Epithelial cell of proximal tubule (primary cell): ENCODE results near the gene TCEANC. TPM values are rescaled to one million over a fixed set of nuclear protein-coding genes. Genes with fewer than 3 reads are reported as not detected.
"Not testable (repeated sequence)": the region's sequence is repeated elsewhere in the genome, so short reads cannot be mapped to it uniquely, and the experiment has no call there.

Source experiments
- DNase-seq: peaks from one replicate; pipeline ENCODE4 v3.0.0-alpha.2; 2011; ENCODE audit warnings: low read depth
- H3K4me3 ChIP-seq: 2 replicates; pipeline ENCODE4 v1.5.1; 2011; ENCODE audit warnings: low read depth, mild to moderate bottlenecking, low read length
- total RNA-seq: library from RNA; depleted of rRNA; stranded (reverse); fragments of >200 nt; gene quantifications from 2 replicates; pipeline ENCODE4 v1.2.3, GENCODE V29; 2015
- TF ChIP-seq, protein P1 (sequence below): conservative IDR thresholded peaks from 2 replicates; pipeline ENCODE4 v1.5.1; 2012; ENCODE audit warnings: low read depth, mild to moderate bottlenecking, low read length

Gene TCEANC
- total RNA-seq, 1 donor from 2014 or later: 0.12 TPM

DNA sequence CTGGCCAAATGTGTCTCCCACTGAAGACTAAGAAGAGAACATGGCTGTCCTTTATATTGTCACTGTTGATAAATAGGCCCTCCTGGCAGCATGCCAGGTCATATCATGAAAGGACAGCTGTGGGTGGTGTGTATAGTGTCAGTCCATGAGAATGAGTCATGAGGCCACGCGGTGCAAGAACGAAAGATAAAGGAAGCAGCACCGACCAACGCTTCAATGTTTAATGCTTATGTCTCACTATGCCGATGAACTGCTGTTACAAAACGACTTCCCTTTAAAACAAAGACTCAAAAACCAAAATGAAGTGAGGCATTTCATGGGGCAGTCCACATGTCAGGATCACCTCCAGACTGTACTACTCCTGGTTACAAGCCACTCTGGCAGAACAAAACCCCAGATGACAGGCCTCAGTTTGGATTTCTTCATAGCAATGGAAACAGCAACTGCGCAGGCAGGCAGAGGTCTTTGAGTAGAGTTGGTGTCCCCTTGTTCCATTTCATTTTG is 5.2 kb upstream of the TCEANC start:
- TF ChIP-seq, protein P1, sequence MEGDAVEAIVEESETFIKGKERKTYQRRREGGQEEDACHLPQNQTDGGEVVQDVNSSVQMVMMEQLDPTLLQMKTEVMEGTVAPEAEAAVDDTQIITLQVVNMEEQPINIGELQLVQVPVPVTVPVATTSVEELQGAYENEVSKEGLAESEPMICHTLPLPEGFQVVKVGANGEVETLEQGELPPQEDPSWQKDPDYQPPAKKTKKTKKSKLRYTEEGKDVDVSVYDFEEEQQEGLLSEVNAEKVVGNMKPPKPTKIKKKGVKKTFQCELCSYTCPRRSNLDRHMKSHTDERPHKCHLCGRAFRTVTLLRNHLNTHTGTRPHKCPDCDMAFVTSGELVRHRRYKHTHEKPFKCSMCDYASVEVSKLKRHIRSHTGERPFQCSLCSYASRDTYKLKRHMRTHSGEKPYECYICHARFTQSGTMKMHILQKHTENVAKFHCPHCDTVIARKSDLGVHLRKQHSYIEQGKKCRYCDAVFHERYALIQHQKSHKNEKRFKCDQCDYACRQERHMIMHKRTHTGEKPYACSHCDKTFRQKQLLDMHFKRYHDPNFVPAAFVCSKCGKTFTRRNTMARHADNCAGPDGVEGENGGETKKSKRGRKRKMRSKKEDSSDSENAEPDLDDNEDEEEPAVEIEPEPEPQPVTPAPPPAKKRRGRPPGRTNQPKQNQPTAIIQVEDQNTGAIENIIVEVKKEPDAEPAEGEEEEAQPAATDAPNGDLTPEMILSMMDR: no peak
- no peak for DNase-seq
- H3K4me3 ChIP-seq: no peak overlapping the region

DNA sequence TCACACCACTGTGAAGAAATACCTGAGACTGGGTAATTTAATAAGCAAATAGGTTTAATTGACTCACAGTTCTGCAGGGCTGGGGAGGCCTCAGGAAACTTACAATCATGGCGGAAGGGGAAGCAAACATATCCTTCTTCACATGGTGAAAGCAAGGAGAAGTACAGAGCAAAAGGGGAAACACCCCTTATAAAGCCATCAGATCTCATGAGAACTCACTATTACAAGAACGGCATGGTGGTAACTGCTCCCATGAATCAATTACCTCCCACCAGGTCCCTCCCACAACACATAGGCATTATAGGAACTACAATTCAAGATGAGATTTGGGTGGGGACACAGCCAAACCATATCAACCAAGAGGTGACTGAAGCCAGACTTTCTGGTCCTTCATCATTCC is 4.6 kb upstream of the TCEANC start:
- not testable (repeated sequence) for DNase-seq, H3K4me3 ChIP-seq

DNA sequence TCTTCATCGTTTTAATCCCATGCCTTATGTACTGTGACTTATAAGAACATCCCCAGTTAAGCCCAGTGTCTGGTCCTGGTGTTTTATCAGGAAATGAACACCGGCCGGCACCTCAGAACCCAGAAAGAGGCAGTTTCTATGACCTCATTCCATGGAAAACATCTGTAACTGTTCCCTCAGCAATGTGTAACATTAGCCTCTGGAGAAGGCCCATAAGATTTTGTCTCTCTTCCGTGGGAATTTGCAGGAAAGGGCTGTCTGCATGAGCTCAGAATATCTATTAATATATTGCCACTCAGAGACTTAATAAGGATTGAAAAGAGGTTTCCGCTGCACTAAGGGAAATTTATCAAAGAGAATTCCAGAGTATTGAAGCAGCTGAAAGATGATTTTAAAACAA is 3.1 kb upstream of the TCEANC start:
- H3K4me3 ChIP-seq: no peak overlapping the region
- TF ChIP-seq, protein P1: no peak
- DNase-seq: no peak

DNA sequence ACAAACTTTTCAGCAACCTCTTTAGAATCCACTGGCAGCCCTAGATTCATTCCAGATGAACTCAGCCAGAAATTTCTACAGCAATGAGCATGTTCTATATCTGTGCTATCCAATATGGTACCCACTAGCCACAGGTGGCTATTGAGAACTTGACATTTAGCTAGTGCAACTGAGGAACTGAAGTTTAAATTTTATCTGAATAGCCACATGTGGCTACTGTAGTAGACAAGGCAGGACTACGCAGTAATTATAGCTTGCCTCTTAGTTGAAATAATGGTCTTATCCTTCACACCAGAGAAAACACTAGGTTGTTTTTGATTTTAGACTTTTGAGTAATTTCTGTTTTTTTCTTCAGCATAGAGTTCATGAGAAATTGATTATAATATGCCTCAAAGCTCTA is 2.6 kb upstream of the TCEANC start:
- DNase-seq: no peak
- H3K4me3 ChIP-seq: no peak overlapping the region
- TF ChIP-seq, protein P1: no peak

DNA sequence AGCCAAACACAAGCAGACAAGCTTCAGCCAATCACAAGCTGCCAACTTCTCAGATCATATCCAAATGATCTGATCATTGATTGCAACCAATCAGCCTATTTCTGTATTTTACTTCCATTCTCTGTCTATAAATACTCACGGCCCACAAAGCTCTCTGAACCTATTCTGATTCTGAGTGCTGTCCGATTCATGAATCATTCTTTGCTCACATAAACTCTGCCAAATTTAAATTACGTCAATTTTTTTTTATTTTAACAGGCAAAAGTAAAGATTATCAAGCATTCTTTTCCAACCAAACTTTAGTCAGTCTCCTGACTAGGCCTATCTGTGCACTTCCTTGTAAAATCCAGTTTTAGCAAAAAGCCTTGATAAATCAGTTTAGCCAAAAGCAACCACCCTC is 1.8 kb upstream of the TCEANC start:
- TF ChIP-seq, protein P1: no peak
- DNase-seq: no peak
- no peak overlapping the region for H3K4me3 ChIP-seq

DNA sequence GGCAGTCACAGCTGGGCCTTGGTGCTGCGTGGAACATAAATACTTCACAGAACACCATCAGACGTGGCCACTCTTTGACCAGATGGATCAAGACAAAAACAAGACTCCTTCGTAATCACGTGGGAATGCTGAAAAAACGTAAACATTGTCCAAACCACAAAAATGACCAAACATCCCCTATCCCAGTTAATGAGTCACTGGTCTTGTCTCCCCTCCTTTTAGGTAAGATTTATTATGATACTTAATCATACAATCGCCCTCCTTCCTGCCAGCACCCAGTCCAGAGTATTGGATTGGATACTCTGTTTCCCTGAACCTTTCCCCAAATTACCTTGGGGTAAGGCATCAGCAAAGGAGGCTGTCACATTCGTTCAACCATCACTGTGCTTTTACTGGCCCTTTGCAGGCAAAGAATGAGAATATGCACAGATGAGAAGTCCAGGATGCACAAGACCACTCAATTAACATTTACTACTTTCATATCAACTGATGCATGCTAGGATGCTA is 601 bp upstream of the TCEANC start:
- DNase-seq: no peak

DNA sequence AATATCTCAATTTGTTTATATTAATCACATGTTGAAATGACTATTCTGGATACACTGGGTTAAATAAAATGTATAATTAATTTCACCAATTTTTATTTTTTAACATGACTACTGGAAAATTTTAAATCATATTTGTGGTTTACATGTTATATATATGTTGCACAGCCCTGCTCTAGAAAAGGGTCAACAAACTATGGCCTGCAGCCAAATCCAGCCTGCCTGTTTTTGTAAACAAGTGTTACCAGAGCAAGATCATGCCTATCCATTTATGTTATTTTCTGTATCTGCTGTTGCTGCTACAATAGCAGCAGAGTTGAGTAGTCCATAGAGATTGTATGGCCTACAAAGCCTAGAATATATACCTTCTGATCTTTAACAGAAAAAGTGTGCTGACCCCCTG is 1.2 kb downstream of the TCEANC start:
- TF ChIP-seq, protein P1: no peak
- H3K4me3 ChIP-seq: peak overlapping the region; percentile 68
- no peak for DNase-seq

More for the DNA sequence above, 601 bp upstream of the TCEANC start:
- TF ChIP-seq, protein P1: no peak
- H3K4me3 ChIP-seq: peak overlapping the region; percentile 62
